ENCODE measurements around the gene ENDOU. TPM values are rescaled to one million over a fixed set of nuclear protein-coding genes. Genes with fewer than 3 reads are reported as not detected.

ENDOU gene
- total and polyA plus RNA-seq, 8 donors, result 1.8 to 7.6 TPM; not detected in 6

DNA sequence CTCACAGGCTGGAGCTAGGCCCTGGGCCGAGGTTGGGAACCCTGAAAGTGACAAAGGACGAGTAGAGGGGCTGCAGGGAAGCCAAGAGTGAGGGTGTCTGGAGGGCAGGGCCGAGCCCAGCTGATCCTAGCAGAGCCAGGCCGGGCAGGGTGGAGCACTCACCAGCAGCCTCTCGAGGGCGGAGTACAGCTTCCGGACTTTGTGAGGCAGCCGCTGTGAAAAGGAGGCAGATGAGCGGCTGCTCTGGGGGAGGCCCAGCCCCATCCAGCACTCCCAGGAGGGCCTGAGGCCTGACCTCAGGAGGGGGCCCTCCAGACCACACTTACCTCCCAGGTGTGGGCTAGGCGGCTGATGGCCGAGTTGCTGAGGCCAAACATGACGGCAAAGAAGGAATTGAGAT, 14.7 kb upstream of the ENDOU start:
- H3K4me3 ChIP-seq, result no peak overlapping the region
- peak overlapping the region in 2 of 5 donors; percentile 49 to 53 for H3K27ac ChIP-seq
- TF ChIP-seq, protein P1, sequence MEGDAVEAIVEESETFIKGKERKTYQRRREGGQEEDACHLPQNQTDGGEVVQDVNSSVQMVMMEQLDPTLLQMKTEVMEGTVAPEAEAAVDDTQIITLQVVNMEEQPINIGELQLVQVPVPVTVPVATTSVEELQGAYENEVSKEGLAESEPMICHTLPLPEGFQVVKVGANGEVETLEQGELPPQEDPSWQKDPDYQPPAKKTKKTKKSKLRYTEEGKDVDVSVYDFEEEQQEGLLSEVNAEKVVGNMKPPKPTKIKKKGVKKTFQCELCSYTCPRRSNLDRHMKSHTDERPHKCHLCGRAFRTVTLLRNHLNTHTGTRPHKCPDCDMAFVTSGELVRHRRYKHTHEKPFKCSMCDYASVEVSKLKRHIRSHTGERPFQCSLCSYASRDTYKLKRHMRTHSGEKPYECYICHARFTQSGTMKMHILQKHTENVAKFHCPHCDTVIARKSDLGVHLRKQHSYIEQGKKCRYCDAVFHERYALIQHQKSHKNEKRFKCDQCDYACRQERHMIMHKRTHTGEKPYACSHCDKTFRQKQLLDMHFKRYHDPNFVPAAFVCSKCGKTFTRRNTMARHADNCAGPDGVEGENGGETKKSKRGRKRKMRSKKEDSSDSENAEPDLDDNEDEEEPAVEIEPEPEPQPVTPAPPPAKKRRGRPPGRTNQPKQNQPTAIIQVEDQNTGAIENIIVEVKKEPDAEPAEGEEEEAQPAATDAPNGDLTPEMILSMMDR (IDR thresholded peaks at IDR 0.05), result no peak
- TF ChIP-seq EP300 (IDR thresholded peaks at IDR 0.05) (no peak), POLR2A (IDR thresholded peaks at IDR 0.05) (no peak), POLR2AphosphoS5 (IDR thresholded peaks at IDR 0.05) (no peak)
- intact Hi-C loops (cut with DNase I; ENCODE audit: low total_unique reads), result no loop called here
- no peak for DNase-seq
- H3K4me1 ChIP-seq, result peaks cover 41 to 55% (median 49%) of the 10 kb centered on the region in 4 donors
- no peaks in the 10 kb centered on the region for H3K36me3 ChIP-seq
- H3K9me3 ChIP-seq, result no peaks in the 10 kb centered on the region
- no peaks in the 10 kb centered on the region for H3K27me3 ChIP-seq
- WGBS, 5 donors, result 64 to 88% (median 74%) methylated on average over 10 to 12 of the region's 12 CpGs

DNA sequence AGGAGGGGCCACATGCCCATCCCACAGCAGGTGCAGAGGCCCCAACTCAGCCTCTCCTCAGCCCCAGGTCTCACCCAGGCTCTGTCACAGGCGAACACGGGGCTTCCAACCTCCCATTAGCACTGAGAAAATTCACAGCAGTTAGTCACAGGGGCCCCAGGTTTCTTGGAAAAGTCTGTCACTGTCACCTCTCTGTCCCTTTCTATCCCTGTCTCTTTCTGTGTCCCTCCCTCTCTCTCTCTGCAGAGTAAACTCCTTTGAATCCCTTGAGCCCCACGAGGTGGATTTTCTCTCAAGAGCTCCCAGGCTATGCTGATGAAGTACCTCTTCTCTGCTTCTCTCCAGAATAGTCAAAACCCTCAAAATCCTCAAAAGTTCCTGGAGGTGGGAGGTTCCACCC, 14.0 kb upstream of the ENDOU start:
- intact Hi-C loops (cut with DNase I; ENCODE audit: low total_unique reads), result no loop called here
- 80 to 92% (median 88%) methylated on average over 3 of the region's 3 CpGs for WGBS, 5 donors
- no peak overlapping the region for H3K4me3 ChIP-seq
- H3K27me3 ChIP-seq, result no peaks in the 10 kb centered on the region
- peak overlapping the region in 1 of 5 donors; percentile 49 for H3K27ac ChIP-seq
- peaks cover 42 to 58% (median 55%) of the 10 kb centered on the region in 4 donors for H3K4me1 ChIP-seq
- no peak for DNase-seq
- TF ChIP-seq, protein P1 (IDR thresholded peaks at IDR 0.05), result no peak
- TF ChIP-seq POLR2AphosphoS5 (IDR thresholded peaks at IDR 0.05), result no peak
- no peak for TF ChIP-seq EP300 (IDR thresholded peaks at IDR 0.05)
- no peak for TF ChIP-seq POLR2A (IDR thresholded peaks at IDR 0.05)
- no peaks in the 10 kb centered on the region for H3K9me3 ChIP-seq
- H3K36me3 ChIP-seq, result no peaks in the 10 kb centered on the region

DNA sequence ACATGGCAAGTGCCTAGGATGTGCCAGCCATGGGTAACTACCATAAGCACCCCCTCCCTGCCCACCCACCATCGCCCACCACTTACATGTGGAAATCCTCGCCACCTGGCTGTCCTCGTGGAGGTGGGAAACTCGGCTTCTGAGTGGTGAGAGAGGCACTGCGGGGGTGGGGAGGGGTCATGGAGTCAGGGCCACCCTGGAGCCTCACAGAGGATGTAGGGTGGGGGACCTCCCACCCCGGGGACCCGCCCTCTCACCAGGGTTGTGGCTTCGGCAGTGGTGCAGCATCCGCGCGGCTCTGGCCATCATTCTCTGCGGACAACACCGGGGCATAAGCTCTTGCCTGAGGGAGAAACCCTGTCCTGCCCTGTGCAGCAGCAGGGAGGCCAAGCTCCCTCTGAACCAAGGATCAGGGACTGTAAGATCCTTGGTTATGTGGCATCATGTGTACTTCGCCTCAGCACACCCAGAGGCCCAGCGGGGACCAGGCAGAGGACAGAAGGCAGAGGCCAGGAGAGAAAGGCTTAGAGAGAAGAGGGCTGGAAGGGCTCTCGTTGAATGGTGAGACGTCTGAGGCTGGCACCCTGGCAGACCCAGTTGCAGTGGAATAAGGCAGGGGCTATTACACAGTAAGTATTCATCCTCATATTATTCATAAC, 12.8 kb upstream of the ENDOU start:
- H3K27ac ChIP-seq, result peak overlapping the region; percentile 44 to 84 (median 79)
- H3K27me3 ChIP-seq, result no peaks in the 10 kb centered on the region
- no peak overlapping the region for H3K4me3 ChIP-seq
- H3K4me1 ChIP-seq, result peaks cover 42 to 58% (median 55%) of the 10 kb centered on the region in 4 donors
- 83 to 87% (median 86%) methylated on average over 13 to 17 of the region's 17 CpGs for WGBS, 5 donors
- no peak for DNase-seq
- no peak for TF ChIP-seq POLR2A (IDR thresholded peaks at IDR 0.05)
- no peak for TF ChIP-seq POLR2AphosphoS5 (IDR thresholded peaks at IDR 0.05)
- TF ChIP-seq, protein P1 (IDR thresholded peaks at IDR 0.05), result no peak
- no peak for TF ChIP-seq EP300 (IDR thresholded peaks at IDR 0.05)
- no peaks in the 10 kb centered on the region for H3K9me3 ChIP-seq
- intact Hi-C loops (cut with DNase I; ENCODE audit: low total_unique reads), result no loop called here
- H3K36me3 ChIP-seq, result no peaks in the 10 kb centered on the region

DNA sequence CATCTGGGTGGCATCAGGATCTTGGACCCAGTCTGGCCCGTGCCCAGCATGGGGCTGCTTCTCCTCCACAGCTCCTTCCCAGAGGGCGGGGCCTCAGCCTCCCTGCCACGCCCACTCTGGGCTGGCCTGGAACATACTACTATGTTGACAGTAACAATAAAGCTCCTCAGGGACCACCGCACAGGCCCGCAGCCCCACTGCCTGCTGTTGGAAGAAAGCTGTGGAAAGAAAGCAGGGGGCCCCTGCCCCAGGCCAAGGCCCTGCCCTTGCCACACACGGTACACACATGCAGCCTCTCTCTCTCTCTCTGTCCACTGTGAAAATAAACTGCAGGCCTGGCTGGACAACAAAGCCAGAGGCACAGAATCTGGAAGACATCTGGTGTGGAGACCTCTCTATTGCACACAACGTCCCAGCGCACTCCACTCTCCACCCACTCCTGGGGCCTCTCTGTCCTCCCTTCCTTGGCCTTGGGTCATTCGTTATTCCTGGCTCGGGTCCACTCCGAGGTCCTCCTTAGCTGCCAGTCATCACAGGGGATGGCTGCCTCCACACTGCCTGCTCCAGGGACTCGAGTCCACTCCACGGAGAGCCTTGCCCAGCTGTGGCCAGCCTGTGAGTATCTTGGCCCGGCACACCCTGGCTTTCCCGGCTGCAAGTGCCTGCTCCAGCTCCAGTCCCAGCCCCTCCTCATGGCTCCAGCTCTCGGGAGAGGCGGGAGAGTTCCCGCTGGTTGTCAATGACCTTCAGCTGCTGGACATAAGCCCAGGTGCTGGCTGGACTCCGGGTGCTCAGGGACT, 11.8 kb upstream of the ENDOU start:
- DNase-seq, result peak; percentile 79 to 88
- H3K4me3 ChIP-seq, result peak overlapping the region in 1 of 4 donors; percentile 3
- peak overlapping the region; percentile 44 to 84 (median 79) for H3K27ac ChIP-seq
- 17 to 40% (median 23%) methylated on average over 10 to 19 of the region's 19 CpGs for WGBS, 5 donors
- intact Hi-C loops (cut with DNase I; ENCODE audit: low total_unique reads), result no loop called here
- no peaks in the 10 kb centered on the region for H3K36me3 ChIP-seq
- peaks cover 42 to 57% (median 54%) of the 10 kb centered on the region in 4 donors for H3K4me1 ChIP-seq
- H3K27me3 ChIP-seq, result no peaks in the 10 kb centered on the region
- no peak for TF ChIP-seq POLR2A (IDR thresholded peaks at IDR 0.05)
- TF ChIP-seq, protein P1 (IDR thresholded peaks at IDR 0.05), result no peak
- TF ChIP-seq POLR2AphosphoS5 (IDR thresholded peaks at IDR 0.05), result peak; percentile 29 to 60 (median 35)
- peak; percentile 5 for TF ChIP-seq EP300 (IDR thresholded peaks at IDR 0.05)
- H3K9me3 ChIP-seq, result no peaks in the 10 kb centered on the region

All from stomach (tissue), 9 donors.